HepG2 (cell line): ENCODE results near the gene WNT1.

ENCODE experiments used
- HOXA7 ChIP-seq: sonication (generic); formaldehyde crosslinking; IDR thresholded peaks from 2 replicates; pipeline ENCODE4 v1.8.1; 2022; ENCODE audit warnings: mild to moderate bottlenecking, missing genetic modification reagents, moderate library complexity
- SNRNP70 ChIP-seq: fragments of 200-400 bp; formaldehyde crosslinking; IDR thresholded peaks from 2 replicates; pipeline ENCODE4 v1.6.1; 2017; ENCODE audit warnings: mild to moderate bottlenecking, low read depth, low read length, moderate library complexity
- TF ChIP-seq, protein P1 (sequence below): IDR thresholded peaks from 2 replicates; pipeline ENCODE4 v1.6.1; 2016

DNA sequence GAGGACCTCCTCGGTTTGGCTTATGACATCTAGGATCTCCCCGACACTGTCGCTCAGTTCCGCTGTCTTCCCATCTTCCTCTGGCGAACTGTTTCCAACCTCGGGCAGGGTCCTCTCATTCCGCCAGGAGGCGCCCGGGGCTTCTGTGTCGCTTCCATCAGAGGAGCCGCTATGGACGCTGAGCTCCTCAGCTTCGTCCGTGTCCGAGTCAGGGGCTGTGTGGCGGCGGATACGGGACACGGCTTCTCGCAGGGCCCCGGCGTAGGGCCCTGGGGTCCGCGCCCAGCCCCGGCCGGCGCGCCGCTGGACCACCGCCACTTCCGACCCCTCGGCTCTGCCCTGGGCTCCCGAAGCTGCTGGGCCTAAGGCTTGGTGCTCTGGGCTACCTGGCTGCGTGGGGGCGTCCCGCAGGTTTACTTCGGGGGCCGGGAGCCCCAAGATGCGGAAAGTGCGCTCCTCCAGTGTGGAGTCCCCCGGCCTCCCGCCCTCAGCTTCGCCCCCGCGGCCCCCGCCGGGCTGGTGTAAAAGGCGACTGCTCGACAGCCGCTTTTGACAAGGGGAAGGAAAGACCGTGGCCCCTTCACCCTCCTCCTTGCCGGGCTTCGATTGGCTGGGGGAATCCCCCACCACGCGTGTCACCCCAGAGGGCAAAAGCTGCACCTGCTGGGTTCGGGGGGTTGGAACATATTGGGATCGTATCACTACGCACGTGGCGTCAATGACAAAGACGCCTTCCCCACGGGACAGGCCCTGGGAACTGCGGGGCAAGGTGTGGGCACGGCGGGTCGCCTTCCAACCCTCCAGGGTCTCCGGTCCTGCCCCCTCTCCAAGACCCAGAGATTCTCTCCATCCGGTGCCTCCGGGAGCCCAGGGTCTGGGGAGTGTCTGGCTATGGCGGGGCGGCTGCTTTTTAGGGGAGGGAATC, 18.9 kb downstream of the WNT1 start:
- TF ChIP-seq HOXA7 (CRISPR knock-in tag) (no peak), SNRNP70 (no peak)
- TF ChIP-seq, protein P1, sequence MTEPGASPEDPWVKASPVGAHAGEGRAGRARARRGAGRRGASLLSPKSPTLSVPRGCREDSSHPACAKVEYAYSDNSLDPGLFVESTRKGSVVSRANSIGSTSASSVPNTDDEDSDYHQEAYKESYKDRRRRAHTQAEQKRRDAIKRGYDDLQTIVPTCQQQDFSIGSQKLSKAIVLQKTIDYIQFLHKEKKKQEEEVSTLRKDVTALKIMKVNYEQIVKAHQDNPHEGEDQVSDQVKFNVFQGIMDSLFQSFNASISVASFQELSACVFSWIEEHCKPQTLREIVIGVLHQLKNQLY: no peak
